Measurements from ENCODE around the gene GABRG3. TPM values are rescaled to one million over a fixed set of nuclear protein-coding genes. Genes with fewer than 3 reads are reported as not detected.
"Not testable (repeated sequence)": the region's sequence is repeated elsewhere in the genome, so short reads cannot be mapped to it uniquely, and the experiment has no call there.

The GABRG3 gene
- total and polyA plus RNA-seq, 2 experiments from 2014 or later: 0.10 to 1.4 TPM

- no peak for ATAC-seq
- Histone ChIP-seq H3K36me3 (ENCODE audit: insufficient read depth) (no peaks in the 10 kb centered on the region), H3K27ac (ENCODE audit: low read depth) (no peak overlapping the region), H3K4me2 (no peak overlapping the region), H3K27me3 (ENCODE audit: insufficient read depth) (no peaks in the 10 kb centered on the region), H3K4me1 (ENCODE audit: insufficient read depth) (no peaks in the 10 kb centered on the region), H2AFZ (no peak overlapping the region), H3K9me2 (ENCODE audit: insufficient read depth) (peaks cover 20% of the 10 kb centered on the region; the same call in 1 of the 2 replicates), H3F3A (replicated peaks; ENCODE audit: low read depth) (no peaks in the 10 kb centered on the region), H3K79me2 (replicated peaks; ENCODE audit: insufficient read depth) (no peaks in the 10 kb centered on the region), H4K20me1 (replicated peaks; ENCODE audit: insufficient read depth) (no peaks in the 10 kb centered on the region), H3K4me3 (no peak overlapping the region)
- Mint-ChIP-seq H3K36me3 (ENCODE audit: low read depth) (peaks cover 11% of the 10 kb centered on the region; the same call in 2 of the 3 replicates), H3K4me3 (no peak overlapping the region), H3K4me1 (no peaks in the 10 kb centered on the region), H3K9me3 (peaks cover 21% of the 10 kb centered on the region), H3K27ac (no peak overlapping the region), H3K27me3 (ENCODE audit: insufficient read depth, low read depth, poor library complexity) (no peaks in the 10 kb centered on the region)
- TF ChIP-seq ZNF462 (CRISPR knock-in tag; IDR thresholded peaks at IDR 0.05) (no peak), CTCF (conservative IDR thresholded peaks at IDR 0.05; ENCODE audit: low read depth in 2 of 2) (no peak), JUNB (IDR thresholded peaks at IDR 0.05; ENCODE audit: unreplicated experiment) (no peak), NANOG (IDR thresholded peaks at IDR 0.05; ENCODE audit: borderline replicate concordance) (no peak), ZNF114 (CRISPR knock-in tag; IDR thresholded peaks at IDR 0.05) (no peak), CREB1 (CRISPR knock-in tag; IDR thresholded peaks at IDR 0.05; ENCODE audit: low read depth) (no peak), EZH2phosphoT487 (IDR thresholded peaks at IDR 0.05; ENCODE audit: unreplicated experiment) (no peak), ETS1 (IDR thresholded peaks at IDR 0.05) (no peak), POLR2AphosphoS5 (IDR thresholded peaks at IDR 0.05; ENCODE audit: low read depth) (no peak), EZH2 (IDR thresholded peaks at IDR 0.05; ENCODE audit: low read depth, unreplicated experiment) (no peak)
- DNase-seq (ENCODE audit: low spot score): peak; percentile 2
These were observed 25.3 kb downstream of the GABRG3 start for GRCh38 chr15:26996250-26996649.

GRCh38 chr15:27003003-27003402 is 32.0 kb downstream of the GABRG3 start:
- not testable (repeated sequence) for H3K4me2 ChIP-seq; ATAC-seq; H3K27me3 ChIP-seq (ENCODE audit: insufficient read depth); H3F3A ChIP-seq (replicated peaks; ENCODE audit: low read depth); H3K4me1 Mint-ChIP-seq; H2AFZ ChIP-seq; H3K27ac Mint-ChIP-seq; H3K79me2 ChIP-seq (replicated peaks; ENCODE audit: insufficient read depth); H4K20me1 ChIP-seq (replicated peaks; ENCODE audit: insufficient read depth); H3K4me3 Mint-ChIP-seq; DNase-seq (ENCODE audit: low spot score); H3K27ac ChIP-seq (ENCODE audit: low read depth); H3K27me3 Mint-ChIP-seq (ENCODE audit: insufficient read depth, low read depth, poor library complexity); H3K4me3 ChIP-seq; H3K36me3 ChIP-seq (ENCODE audit: insufficient read depth); H3K4me1 ChIP-seq (ENCODE audit: insufficient read depth)
- H3K9me3 Mint-ChIP-seq: peaks cover 20% of the 10 kb centered on the region
- peaks cover 11% of the 10 kb centered on the region for H3K36me3 Mint-ChIP-seq (ENCODE audit: low read depth)
- peaks cover 14% of the 10 kb centered on the region; the same call in 1 of the 2 replicates for H3K9me2 ChIP-seq (ENCODE audit: insufficient read depth)

Data from GM23338 (cell line).